Upper lobe of right lung (tissue), 1 donor: ENCODE data around the gene LRIG2. TPM values are rescaled to one million over a fixed set of nuclear protein-coding genes. Genes with fewer than 3 reads are reported as not detected.

Experiments
- ATAC-seq: fragments of 200-7000 bp; cut with Tn5 transposase; one replicate; pipeline ENCODE4 v1.9.1; 2020; ENCODE audit warnings: mild to moderate bottlenecking, moderate library complexity
- DNase-seq: peaks from one replicate; pipeline ENCODE4 v3.0.0-alpha.2; 2020
- H3K27ac ChIP-seq: fragments of 200-600 bp; one replicate; pipeline ENCODE4 v1.8.0; 2022
- H3K27me3 ChIP-seq: fragments of 200-600 bp; one replicate; pipeline ENCODE4 v1.8.0; 2022; ENCODE audit warnings: mild to moderate bottlenecking
- H3K36me3 ChIP-seq: fragments of 200-600 bp; one replicate; pipeline ENCODE4 v1.8.0; 2022
- H3K4me1 ChIP-seq: fragments of 200-600 bp; one replicate; pipeline ENCODE4 v1.8.0; 2022
- H3K4me3 ChIP-seq: fragments of 200-600 bp; one replicate; pipeline ENCODE4 v1.8.0; 2022; ENCODE audit warnings: mild to moderate bottlenecking
- H3K9me3 ChIP-seq: fragments of 200-600 bp; one replicate; pipeline ENCODE4 v1.8.0; 2022
- intact Hi-C: fragments of 100-400 bp; cut with DNase I; formaldehyde crosslinking; loops from one replicate; pipeline ENCODE4 v1.11.0; 2022
- total RNA-seq: library from RNA; stranded (reverse); fragmentation: NEBNext Ultra II Directional; extraction: Animal tissue kit (Norgen Biotek cat#: 25700); gene quantifications from one replicate; pipeline ENCODE4 v1.2.1, GENCODE V29; 2021
- TF ChIP-seq, protein P1 (sequence below): fragments of 200-600 bp; IDR thresholded peaks from one replicate; pipeline ENCODE4 v1.8.0; 2022; ENCODE audit warnings: antibody characterized with exemption
- donor health status: DM: no; HTN: yes; CAD: no; lungs with severe emphysema.

LRIG2 gene
- total RNA-seq, 1 donor from 2014 or later: 10.9 TPM

DNA sequence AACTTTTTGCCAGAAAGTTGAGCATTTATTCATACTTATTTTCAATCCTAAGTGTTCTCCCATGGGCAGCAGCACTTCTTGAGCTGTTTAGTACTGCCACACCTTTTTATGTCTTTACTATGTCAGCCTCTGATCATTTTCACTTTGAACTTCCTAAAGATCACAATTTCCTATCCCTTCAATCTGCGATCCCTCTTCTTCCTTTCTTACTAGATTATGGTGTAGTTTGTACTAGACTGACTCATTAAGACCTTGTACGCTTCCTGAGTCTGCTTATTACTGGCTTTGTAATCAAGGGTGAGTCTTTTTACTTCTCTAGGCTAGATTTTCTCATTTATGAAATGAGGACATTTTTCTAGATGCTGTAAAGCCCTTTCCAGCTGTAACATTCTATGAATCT lies 55.1 kb downstream of the LRIG2 start:
- peaks cover 50% of the 10 kb centered on the region for H3K36me3 ChIP-seq
- H3K9me3 ChIP-seq: no peaks in the 10 kb centered on the region
- TF ChIP-seq, protein P1, sequence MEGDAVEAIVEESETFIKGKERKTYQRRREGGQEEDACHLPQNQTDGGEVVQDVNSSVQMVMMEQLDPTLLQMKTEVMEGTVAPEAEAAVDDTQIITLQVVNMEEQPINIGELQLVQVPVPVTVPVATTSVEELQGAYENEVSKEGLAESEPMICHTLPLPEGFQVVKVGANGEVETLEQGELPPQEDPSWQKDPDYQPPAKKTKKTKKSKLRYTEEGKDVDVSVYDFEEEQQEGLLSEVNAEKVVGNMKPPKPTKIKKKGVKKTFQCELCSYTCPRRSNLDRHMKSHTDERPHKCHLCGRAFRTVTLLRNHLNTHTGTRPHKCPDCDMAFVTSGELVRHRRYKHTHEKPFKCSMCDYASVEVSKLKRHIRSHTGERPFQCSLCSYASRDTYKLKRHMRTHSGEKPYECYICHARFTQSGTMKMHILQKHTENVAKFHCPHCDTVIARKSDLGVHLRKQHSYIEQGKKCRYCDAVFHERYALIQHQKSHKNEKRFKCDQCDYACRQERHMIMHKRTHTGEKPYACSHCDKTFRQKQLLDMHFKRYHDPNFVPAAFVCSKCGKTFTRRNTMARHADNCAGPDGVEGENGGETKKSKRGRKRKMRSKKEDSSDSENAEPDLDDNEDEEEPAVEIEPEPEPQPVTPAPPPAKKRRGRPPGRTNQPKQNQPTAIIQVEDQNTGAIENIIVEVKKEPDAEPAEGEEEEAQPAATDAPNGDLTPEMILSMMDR: no peak
- H3K4me3 ChIP-seq: no peak overlapping the region
- no peak for ATAC-seq
- no peak for DNase-seq
- no peak overlapping the region for H3K27ac ChIP-seq
- H3K27me3 ChIP-seq: no peaks in the 10 kb centered on the region
- no peaks in the 10 kb centered on the region for H3K4me1 ChIP-seq
- intact Hi-C loops: no loop called here

DNA sequence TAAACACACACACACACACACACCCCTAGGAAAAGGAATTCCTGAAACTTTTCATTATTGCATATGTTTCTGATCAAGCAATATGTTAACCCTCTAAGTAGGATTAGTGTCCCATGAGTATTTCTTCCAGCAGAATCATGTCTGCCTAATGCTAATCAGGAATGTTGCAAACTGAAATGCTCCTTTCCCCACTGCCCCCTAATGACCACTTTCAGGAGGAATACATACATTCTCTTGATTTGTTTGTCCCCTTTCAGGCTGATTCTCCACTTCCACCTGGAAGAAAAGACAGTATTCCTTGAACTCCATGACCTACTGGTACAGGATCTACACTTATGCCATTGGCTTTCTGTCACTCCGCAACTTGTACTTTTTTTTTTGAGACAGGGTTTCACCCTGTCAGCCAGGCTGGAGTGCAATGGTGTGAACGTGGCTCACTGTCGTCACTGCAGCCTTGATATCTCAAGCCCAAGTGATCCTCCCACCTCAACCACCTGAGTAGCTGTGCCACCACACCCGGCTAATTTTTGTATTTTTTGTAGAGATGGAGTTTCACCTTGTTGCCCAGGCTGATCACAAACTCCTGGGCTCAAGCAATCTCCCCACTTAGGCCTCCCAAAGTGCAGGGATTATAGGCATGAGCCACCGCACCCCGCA lies 56.7 kb downstream of the LRIG2 start:
- Histone ChIP-seq H3K4me1 (no peaks in the 10 kb centered on the region), H3K4me3 (no peak overlapping the region), H3K27me3 (no peaks in the 10 kb centered on the region), H3K9me3 (no peaks in the 10 kb centered on the region), H3K36me3 (peaks cover 36% of the 10 kb centered on the region), H3K27ac (no peak overlapping the region)
- intact Hi-C loops: loop anchor here (10.0 kb wide), 1 partner anchor 545 kb away; no protein-coding TSS in a partner anchor
- TF ChIP-seq, protein P1: no peak
- ATAC-seq (no peak), DNase-seq (no peak)

DNA sequence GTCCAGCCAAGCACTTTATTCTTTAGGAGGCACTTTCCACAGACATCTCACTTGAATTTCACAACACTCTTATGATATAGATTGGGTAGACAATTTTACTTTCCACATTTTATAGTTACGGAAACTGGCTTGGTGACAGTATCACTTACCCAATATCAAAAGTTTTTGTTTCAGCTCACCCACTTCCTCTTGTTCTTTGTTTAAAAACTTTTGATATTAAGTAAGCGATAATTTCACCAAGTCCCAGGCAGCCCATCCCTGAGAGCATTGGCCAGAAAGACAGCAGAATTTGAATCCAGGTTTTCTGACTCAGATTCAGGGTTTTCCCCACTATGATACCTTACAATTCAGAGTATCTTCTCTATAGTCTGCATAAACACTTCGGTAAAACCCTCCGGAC lies 60.0 kb downstream of the LRIG2 start:
- no peak for ATAC-seq
- intact Hi-C loops: loop anchor here (10.0 kb wide), 1 partner anchor 542 kb away; no protein-coding TSS in a partner anchor
- H3K4me3 ChIP-seq: no peak overlapping the region
- H3K27me3 ChIP-seq: no peaks in the 10 kb centered on the region
- peaks cover 8% of the 10 kb centered on the region for H3K36me3 ChIP-seq
- TF ChIP-seq, protein P1: no peak
- no peaks in the 10 kb centered on the region for H3K4me1 ChIP-seq
- H3K9me3 ChIP-seq: no peaks in the 10 kb centered on the region
- DNase-seq: no peak
- H3K27ac ChIP-seq: no peak overlapping the region

DNA sequence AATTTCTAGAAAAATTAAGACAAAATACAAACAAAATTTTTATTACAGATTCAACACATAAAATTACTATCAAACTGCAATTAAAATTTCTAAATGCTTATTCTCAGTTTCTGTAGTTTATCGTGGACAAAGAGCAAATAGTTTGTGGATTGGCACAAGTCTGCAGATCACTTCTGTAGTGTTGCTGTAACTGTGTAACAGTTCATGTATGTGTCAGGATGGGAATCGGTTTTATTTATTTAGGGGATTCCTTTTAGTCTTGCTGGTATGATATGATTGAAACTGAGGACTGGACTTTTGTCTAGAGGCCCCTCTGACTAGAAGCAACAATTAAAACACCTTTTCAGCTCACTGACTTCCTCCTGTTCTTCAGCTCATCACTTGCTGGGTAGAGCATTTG lies 60.8 kb downstream of the LRIG2 start:
- H3K4me3 ChIP-seq: no peak overlapping the region
- no peak overlapping the region for H3K27ac ChIP-seq
- H3K4me1 ChIP-seq: no peaks in the 10 kb centered on the region
- H3K36me3 ChIP-seq: peaks cover 2% of the 10 kb centered on the region
- TF ChIP-seq, protein P1: no peak
- intact Hi-C loops: loop anchor here (10.0 kb wide), 1 partner anchor 541 kb away; no protein-coding TSS in a partner anchor
- no peaks in the 10 kb centered on the region for H3K9me3 ChIP-seq
- no peaks in the 10 kb centered on the region for H3K27me3 ChIP-seq
- no peak for DNase-seq
- ATAC-seq: no peak

DNA sequence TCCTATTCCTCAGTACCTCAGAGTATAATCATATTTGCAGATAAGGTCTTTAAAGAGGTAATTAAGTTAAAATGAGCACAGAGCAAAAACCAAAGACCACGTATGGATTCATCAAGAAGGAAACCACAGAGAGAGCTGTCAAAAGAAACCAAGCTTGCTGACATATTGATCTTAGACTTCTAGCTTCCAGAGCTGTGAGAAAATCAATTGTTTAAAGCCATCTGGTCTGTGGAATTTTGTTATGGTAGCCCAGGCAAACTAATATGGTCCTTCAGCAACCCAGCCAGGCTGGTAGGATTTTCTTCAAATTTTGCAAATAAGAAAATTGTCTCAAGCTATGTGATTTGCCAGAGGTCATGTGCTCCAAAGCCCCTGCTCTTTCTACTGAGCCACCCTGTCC lies 62.5 kb downstream of the LRIG2 start:
- DNase-seq: no peak
- TF ChIP-seq, protein P1: no peak
- Histone ChIP-seq H3K27me3 (no peaks in the 10 kb centered on the region), H3K4me3 (no peak overlapping the region), H3K4me1 (no peaks in the 10 kb centered on the region), H3K9me3 (no peaks in the 10 kb centered on the region), H3K36me3 (no peaks in the 10 kb centered on the region), H3K27ac (no peak overlapping the region)
- intact Hi-C loops: loop anchor here (10.0 kb wide), 1 partner anchor 539 kb away; no protein-coding TSS in a partner anchor
- ATAC-seq: no peak
